GM19452 (cell line): ENCODE results near the gene SOS1.
"Not testable (repeated sequence)": the region's sequence is repeated elsewhere in the genome, so short reads cannot be mapped to it uniquely, and the experiment has no call there.

Experiments used
- ATAC-seq: cut with Tn5 transposase; IDR thresholded peaks from one replicate; pipeline ENCODE4 v1.9.1; 2021; ENCODE audit not compliant: unreplicated experiment

The SOS1 gene

DNA sequence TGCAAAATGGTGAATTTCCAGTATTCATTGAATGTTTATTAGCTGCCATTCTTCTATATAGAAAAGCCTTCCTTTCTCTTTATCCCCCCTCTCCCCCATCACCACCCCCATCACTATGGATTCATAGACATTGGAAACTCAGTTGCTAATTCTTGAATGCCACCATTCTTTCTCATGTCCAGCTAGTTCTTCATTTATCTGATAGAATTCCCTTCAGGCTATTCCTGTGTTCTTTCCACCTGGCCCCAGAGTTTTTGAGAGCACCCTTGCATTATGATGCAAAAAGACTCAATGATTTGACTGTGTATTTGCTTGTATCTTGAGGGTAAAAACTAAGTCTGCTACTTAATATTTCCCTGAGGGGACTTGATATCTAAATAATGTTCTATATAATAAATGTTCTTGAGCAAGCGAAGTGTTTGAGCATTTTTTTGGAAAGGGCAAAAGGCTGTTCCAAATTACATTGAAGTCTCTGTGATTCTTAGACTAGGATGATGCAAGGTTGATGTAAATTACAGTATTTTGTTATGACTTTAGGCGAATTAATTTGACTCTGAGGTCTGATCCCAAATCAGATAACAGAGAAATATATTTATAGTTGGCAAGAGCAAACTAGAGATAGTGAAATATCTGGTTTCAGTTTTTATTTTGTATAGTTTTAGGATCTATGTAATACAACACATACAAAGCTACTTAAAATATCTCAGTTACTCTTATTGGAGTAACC is 18.8 kb upstream of the SOS1 start:
- no peak for ATAC-seq

DNA sequence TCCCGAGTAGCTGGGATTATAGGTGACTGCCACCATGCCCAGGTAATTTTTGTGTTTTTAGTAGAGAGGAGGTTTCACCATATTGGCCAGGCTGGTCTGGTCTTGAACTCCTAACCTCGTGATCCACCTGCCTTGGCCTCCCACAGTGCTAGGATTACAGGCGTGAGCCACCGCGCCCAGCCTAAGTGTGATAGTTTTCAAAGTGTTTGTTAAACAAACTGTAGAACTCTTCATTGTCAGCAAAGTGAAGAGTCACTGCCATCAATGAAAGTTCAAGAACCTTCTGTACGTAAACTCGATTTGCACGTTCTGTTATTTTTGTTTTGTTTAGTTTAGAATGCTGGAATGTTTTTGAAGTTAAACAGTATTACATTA is 18.0 kb upstream of the SOS1 start:
- ATAC-seq = no peak

DNA sequence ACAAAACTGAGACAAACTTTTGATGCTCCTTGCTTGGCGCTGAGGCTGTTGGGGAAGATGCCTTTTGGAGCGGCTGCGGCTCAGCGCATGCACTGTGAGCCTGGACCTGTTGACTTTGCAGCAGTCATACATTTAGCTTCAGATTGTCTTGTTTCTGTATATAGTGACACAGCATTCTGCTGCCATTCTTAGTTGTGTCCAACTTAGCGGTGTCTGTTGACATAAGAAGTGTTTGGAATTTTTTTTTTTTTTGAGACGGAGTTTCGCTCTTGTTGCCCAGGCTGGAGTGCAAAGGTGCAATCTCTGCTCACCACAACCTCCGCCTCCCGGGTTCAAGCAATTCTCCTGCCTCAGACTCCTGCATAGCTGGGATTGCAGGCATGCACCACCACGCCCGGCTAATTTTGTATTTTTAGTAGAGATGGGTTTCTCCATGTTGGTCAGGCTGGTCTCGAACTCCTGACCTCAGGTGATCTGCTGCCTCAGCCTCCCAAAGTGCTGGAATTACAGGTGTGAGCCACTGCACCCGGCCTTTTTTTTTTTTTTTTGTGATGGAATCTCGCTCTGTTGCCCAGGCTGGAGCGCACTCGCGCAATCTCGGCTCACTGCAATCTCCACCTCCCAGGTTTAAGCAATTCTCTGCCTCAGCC is 17.5 kb upstream of the SOS1 start:
- ATAC-seq = not testable (repeated sequence)

DNA sequence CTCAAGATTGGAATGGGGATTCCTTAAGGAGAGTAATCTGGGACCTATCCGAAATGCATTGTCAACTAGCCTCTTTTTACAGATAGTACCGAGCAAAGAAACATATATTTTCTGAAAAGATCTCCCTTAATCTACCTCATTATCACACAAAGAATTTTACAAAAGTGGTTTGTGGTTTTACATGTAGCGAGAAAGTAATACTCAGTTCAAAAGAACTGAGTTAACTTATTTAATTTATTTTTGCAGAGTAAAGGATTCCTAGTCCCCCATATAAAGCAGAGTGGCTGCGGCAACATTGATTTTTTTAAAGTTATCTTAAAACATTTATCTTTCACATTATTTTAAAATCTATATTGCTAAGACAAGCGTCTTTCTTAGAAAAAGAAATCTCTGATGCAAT is 15.9 kb upstream of the SOS1 start:
- ATAC-seq = no peak

DNA sequence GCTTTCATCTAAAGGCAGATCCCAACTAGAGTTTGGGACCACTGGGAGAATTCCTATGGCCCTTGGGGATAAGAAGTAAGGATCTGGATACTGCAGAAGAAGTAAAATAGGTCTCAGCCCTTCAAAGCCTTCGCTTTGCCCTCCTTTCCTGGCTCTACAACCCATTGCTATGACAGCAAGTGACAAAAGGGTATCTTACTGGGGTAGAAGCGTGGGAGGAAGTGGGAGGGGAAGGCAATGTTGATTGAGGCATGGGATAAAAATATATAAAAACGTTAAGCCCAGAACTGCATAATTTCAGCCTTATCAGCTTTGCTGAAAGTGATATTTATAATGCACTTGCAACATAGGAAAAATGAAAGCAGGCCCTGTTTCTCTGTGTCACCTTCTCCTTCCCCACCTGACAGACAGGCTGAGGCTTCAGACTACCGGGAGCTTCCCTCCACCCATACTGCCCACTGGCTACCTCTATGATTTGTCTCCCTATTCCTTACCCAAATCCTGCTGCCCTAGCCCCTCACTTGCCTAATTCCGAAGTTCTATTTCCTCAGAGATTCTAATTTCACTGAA is 14.9 kb upstream of the SOS1 start:
- ATAC-seq = no peak

DNA sequence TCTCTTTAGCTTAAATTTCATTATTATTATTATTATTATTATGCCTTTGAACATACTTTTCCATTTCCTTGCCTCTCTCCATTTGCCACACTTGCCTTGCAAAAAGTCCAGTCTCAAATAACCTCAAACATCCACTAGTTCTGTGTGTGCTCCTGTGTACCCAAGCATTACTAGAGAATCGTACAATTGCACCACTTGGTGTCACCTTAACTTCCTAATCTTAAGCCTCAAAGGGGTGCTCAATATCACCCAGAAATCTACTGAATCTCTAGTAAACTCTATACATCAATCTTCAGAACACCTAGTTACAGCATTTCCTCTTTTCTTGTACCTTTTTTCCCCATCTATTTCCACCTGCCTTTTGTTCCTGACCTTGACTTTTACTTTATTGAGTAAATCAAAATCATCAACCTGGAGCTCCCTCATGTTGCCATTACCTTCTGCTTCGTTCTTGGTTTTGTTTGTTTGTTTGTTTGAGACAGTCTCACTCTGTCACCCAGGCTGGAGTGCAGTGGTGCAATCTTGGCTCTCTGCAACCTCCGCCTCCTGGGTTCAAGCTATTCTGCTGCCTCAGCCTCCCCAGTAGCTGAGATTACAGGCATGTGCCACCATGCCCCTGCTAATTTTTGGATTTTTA is 12.5 kb upstream of the SOS1 start:
- no peak for ATAC-seq

DNA sequence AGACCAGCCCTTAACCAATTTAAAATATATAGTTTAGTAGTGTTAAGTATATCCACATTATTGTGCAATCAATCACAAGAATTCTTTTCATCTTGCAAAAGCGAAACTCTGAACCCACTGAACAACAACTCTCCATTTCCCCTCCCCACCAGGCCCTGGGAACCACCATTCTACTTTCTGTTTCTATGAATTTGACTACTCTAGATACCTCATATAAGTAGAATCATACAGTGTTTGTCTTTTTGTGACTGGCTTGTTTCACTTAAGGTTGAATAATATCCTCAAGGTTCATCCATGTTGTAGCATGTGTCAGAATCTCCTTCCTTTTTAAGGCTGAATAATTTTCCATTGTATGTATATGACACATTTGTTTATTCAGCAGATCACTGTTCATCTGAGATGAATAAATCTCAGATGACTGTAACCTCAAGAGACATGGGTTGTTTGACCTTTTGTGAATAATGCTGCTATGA is 8.1 kb upstream of the SOS1 start:
- ATAC-seq = peak; percentile 58

DNA sequence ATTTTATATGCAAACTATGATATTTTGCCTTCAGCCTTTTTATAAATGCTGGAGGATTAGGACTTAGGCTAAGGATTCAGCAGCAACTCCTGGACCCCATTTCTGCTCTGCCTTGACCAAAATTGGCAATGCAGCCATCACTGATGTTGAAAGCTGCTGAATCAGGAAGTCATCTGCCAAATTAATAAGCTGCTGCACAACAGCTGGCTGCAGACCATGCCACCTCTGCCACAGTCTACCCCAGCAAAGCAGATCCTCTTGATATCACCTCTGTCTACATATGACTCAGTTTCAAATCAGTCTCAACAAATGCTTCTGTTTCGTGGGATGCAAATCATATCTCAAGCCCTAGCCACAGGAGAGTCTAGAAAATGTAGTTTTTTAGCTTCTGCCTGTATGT is 7.1 kb upstream of the SOS1 start:
- ATAC-seq = peak; percentile 49

DNA sequence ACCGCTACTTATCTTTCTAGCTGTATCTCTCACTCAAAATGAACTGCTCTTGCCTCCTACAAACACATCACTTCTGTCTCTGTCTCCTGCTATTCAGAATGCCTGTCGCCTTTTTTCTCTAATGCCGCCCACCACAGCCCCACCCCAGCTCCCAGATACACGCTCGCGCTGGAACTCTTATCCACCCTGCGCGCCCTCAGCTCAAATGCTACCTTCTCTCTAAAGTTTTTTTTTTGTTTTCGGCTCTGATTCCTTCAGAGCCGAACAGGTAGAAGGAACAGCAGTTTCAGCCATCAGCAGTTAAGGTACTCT is 3.9 kb upstream of the SOS1 start:
- ATAC-seq = no peak

DNA sequence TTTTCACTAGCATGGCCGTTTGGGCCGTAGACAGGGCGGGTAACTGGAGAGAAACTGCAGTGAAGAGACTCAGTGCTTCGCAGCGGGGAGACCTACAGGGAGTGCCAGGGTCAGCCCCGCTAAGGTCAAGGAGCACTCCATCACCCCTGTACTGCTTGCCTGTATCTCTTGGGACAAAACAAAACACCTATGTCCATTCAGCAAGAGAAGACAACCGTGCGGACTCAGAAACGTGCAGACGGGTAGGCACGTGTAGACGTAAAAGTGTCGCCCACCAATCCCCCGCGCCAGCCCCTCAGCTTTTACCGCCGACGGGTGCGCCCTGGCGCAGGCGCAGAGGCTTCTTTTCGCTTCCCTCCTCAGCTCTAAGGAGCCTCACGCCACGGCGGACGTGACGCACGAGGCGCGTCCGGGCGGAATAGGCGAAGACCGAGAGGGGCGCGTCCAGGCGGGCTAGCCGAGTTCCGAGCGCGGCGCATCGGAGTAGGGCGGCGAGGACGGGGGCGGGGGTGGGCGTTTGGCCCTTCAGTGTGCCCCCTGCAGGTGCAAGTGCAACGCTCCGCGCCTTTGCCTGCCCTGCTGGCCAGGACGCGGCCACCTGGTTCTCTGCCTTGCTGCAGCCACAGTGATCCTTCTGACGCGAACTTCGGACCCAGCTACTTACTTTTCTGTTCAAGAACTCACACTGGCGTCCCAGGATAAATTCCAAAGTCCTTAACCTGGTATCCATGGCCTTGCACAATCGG is 3.3 kb upstream of the SOS1 start:
- ATAC-seq = peak; percentile 57

DNA sequence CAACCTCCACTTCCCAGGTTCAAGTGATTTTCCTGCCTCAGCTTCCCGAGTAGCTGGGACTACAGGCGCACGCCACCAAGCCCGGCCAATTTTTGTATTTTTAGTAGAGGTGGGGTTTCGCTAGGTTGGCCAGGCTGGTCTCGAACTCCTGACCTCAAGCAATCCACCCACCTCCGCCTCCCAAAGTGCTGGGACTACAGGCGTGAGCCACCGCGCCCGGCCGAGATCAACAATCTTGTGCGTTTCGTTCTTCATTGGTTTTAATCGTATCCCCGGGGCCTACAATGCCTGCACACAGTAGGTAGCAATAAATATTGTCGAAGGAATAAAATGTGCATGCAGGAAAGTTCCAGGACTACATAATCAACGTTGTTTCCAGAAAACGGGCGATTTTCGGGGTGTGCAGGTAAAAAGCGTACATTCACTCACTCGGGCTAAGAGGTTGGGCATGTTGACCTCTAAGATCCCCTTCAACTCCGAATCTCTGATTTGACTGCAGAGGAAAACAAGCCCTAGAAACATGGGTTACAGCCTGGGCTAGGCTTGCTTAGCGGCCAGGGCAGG is 2.7 kb upstream of the SOS1 start:
- ATAC-seq = no peak

DNA sequence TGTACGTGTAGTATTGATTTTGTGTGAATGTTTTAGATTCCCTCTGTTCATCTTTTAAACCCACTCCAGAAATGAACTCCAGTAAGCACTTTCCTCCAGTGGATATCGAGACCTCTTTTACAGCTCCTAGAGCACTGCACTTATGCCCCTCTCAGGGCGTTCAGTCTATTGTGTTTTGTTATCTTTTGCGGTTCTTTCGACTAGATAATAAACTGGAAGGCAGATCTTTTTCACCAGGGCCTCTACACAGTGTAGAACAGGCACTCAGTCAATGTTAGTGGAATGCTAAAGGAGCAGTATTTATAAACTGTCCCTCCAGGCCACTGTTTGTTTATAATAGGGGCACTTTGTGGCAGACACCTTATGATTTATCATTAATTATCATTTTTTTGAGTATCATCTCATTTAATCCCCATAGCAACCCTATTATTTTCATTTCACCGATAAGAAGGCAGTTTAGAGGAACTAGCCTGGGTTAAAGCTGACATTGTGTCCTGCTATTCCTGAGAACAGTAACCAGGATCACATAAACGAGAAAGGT is 742 bp upstream of the SOS1 start:
- ATAC-seq = no peak

DNA sequence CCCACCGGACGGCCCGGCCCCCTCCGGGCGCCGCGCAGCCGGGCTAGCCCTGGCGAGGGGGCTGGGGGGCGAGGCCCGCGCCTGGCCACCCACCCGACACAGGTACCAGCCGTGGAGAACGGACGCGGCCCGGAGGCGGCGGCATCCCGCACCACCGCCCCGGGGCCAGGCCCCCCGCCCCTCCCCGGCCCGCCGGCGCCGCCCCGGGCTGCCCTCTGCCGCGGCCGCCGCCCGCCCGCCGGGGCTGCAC is 405 bp downstream of the SOS1 start:
- peak; percentile 26 for ATAC-seq

DNA sequence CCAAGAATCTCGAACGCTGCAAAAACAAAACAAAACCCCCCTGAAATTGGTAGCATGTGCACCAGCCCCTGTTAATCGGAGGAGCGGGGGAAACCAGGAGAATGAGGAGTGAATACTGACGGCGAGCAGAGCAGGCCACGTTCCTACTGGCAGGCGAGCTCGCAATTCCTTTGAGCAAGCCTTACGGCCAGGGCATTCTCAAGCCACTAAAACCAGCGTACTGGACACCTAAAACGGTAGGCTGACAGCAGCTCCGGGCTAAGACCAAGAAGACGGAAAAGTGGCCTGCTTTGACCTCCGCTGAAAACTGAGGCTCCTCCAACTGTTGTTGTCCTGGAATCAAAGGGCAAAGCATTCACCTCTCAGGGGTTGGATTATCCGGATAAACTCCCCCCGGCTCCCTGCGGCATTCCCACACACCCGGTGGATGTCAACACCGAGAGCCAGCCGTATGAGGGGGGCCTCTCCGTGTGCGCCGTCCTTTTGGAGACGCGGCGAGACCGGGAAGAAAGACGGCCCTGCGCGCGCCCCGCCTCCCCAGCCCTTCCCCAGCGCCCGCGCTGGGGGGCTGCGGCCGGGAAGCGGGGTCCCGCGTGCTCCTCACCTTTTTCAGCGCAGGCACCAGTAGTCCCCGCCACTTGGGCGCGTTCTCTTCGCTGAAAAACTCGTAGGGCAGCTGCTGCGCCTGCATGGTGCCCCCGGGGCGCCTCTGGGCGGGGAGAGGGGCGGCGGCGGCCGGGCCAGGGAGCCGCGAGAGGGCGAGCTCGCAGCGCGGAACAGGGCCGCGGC is 925 bp downstream of the SOS1 start:
- ATAC-seq = peak; percentile 40

DNA sequence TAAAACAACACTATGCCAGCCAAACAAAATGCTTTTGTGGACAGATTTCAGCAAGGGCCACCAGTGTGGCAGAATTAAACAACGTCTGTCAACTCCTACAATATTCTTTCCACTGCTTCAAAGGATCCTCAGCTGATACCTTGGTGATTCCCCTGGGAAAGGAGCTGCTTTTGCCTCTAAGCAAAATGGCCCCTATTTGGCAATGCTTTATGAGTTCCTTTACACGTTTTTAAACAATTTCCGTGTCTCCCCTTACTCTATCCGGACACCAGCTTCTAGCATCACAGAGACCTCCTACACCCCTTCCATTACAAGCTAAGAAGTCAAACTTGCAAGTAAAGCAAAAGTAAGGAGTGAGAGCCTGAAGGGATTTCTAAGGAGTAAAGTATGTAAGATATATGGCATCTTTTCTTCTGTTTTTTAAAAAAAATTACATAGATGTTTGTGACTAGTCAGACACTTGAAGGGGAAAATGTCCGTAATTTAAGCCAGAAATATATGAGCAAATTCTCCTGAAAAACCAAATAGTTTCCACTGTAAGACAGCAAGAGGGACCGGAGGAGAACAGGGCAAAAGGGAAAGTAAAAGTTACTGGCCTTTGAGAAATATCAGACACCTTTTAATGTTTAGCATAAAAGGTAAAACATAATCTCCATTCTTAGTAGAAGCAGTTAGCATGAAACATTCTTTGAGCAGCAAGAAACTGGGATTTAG is 1.9 kb downstream of the SOS1 start:
- ATAC-seq = no peak

DNA sequence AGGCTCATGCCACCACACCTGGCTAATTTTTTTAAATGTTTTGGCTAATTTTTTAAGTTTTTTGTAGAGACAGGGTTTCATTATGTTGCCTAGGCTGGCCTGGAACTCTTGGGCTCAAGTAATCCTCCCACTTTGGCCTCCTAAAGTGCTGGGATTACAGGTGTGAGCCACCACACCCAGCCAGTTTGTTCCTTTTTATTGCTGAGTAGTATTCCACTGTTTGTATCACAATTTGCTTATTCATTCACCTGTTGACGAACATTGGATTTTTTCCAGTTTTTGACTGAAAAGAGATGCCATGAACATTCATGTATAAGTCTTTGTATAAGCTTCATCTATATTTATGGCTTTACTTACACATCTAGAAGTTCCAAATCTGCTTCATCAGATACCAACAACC is 5.3 kb downstream of the SOS1 start:
- ATAC-seq = no peak

DNA sequence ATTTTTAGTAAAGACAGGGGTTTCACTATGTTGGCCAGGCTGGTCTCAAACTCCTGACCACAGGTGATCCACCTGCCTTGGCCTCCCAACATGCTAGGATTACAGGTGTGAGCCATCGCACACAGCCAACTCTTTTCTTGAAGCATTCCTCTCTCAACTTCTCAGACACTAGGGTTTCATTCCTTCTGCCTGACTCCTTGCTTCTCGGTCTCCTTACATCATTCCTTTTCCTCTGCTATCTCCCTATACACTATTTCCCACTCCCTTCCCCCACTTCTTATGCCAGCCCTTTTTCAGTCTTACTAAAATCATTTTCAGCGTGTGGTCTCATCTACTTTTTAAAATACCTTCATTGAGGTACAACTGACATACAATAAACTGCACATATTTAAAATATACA is 6.1 kb downstream of the SOS1 start:
- ATAC-seq = no peak

DNA sequence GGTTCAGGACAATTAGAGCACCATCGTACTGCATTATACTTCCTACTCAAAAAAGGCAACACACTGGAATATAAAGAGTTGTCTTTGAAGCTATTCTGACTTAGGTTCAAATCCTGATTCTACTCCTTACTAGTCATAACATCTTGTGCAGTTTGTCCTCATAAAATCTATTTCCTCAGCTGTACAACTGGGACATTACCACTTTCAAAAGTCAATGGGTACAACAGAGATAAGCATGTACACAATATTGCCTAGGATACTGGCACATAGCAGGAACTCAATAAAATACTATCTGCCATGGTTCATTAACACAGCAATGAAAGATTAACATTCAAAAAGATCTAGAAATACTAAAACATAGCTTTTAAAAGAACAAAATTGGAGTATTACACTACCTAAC is 11.3 kb downstream of the SOS1 start:
- ATAC-seq = no peak

DNA sequence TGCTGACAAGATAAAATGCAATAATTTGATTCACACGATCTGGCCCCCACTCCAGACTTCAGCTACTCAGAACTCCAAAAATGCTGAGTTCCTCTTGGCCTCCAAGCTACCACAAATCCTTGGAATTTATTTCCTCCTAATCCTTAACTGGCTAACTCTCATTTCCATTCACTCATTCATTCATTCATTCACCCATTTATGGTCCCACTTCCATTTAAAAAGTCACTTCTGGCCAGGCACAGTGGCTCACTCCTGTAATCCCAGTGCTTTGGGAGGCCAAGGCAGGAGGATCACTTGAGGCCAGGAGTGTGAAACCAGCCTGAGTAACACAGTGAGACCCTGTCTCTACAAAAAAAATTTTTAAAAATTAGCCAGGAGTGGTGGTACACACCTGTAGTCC is 12.5 kb downstream of the SOS1 start:
- ATAC-seq = no peak
